Lung (tissue), 16 donors: ENCODE data around the gene ATP6V1E1. TPM values are rescaled to one million over a fixed set of nuclear protein-coding genes. Genes with fewer than 3 reads are reported as not detected.
A peak's percentile ranks its signal among the peaks of the same experiment; 100 is the strongest.

Source experiments
- ATAC-seq: fragments of 200-7000 bp; cut with Tn5 transposase; one replicate; pipeline ENCODE4 v1.9.1; 2020; ENCODE audit warnings: moderate number of reproducible peaks; ENCODE audit not compliant: insufficient read depth, low FRiP score
- DNase-seq, 3 donors: peaks; one replicate each; pipeline ENCODE4 v3.0.0-alpha.2; 2013 to 2017
- H3K27ac ChIP-seq, 2 donors: one replicate each; pipeline ENCODE4 v1.5.1; 2013; ENCODE audit warnings: mild to moderate bottlenecking in 2 of 2, moderate library complexity in 2 of 2, control low read depth in 1 of 2, inconsistent platforms in 1 of 2, low read depth in 1 of 2, low read length in 1 of 2
- H3K27me3 ChIP-seq, 3 donors: one replicate each; pipeline ENCODE4 v1.5.1; 2013; ENCODE audit warnings: low read length in 2 of 3; ENCODE audit not compliant: control insufficient read depth in 3 of 3, insufficient read depth in 3 of 3
- H3K36me3 ChIP-seq, 4 donors: one replicate each; pipeline ENCODE4 v1.5.1; 2013; ENCODE audit warnings: low read length in 4 of 4, mild to moderate bottlenecking in 1 of 4, moderate library complexity in 1 of 4; ENCODE audit not compliant: control insufficient read depth in 4 of 4, insufficient read depth in 4 of 4
- H3K4me1 ChIP-seq, 5 donors: one replicate each; pipeline ENCODE4 v1.5.1; 2013; ENCODE audit warnings: low read length in 5 of 5, mild to moderate bottlenecking in 2 of 5, moderate library complexity in 1 of 5; ENCODE audit not compliant: control insufficient read depth in 5 of 5, insufficient read depth in 5 of 5
- H3K4me3 ChIP-seq: one replicate; pipeline ENCODE4 v1.5.1; 2013; ENCODE audit warnings: mild to moderate bottlenecking, control low read depth, moderate library complexity
- H3K9ac ChIP-seq, 2 donors: one replicate each; pipeline ENCODE4 v1.5.1; 2013; ENCODE audit warnings: low read length in 2 of 2, control low read depth in 1 of 2; ENCODE audit not compliant: insufficient read depth in 1 of 2
- H3K9me3 ChIP-seq, 4 donors: one replicate each; pipeline ENCODE4 v1.5.1; 2013; ENCODE audit warnings: low read length in 3 of 4, mild to moderate bottlenecking in 1 of 4, moderate library complexity in 1 of 4; ENCODE audit not compliant: control insufficient read depth in 4 of 4, insufficient read depth in 3 of 4
- WGBS, 2 donors: extraction: QIAGEN DNeasy Blood & Tissue Kit; methylation state at CpG; one replicate each; pipeline ENCODE4 v1.1.7; 2013; 5-methylcytosine and 5-hydroxymethylcytosine counted together
- long read RNA-seq, 5 donors: transcript quantifications; one replicate each; lab custom pipeline, GENCODE V29; 2026
- polyA plus RNA-seq, 2 donors: library from polyadenylated mRNA; stranded (reverse); fragments of 200-250 nt; gene quantifications; one replicate each; pipeline ENCODE4 v1.2.1, GENCODE V29; 2013
- total RNA-seq, 2 donors: library from RNA; depleted of rRNA in 1 of 2; stranded (reverse); fragments of >200 nt in 1 of 2; gene quantifications; one replicate each; pipeline ENCODE4 v1.2.1, GENCODE V29; 2014 to 2021
- TF ChIP-seq, protein P1 (sequence below): IDR thresholded peaks from 2 replicates; pipeline ENCODE4 v1.5.1; 2012; ENCODE audit warnings: mild to moderate bottlenecking; ENCODE audit errors: control extremely low read depth, extremely low read depth
- donor health status: control.
- donor health status: control.
- donor health status: Bipolar disorder and iron deficiency.
- donor health status: healthy.
- donor health status: DM: yes; HTN: yes; CAD: no.

Gene ATP6V1E1
- 100 to 1,000 TPM; 120 to 128 TPM for total RNA-seq
- 100 to 1,000 TPM; 109 to 199 TPM for polyA plus RNA-seq
- long read RNA-seq, donor 1, transcript ATP6V1E1-201 (9 exons, 1,402 nt), result major isoform, 27 of 33 reads
- long read RNA-seq, donor 1, partial matches to known transcripts, result 0 of 33 reads
- long read RNA-seq, donor 1, other reads (novel, unspliced or antisense), result 0 of 33 reads
- long read RNA-seq, donor 2, transcript ATP6V1E1-201 (9 exons, 1,402 nt), result major isoform, 5 of 8 reads
- long read RNA-seq, donor 2, partial matches to known transcripts, result 0 of 8 reads
- long read RNA-seq, donor 2, other reads (novel, unspliced or antisense), result 0 of 8 reads
- long read RNA-seq, donor 3, transcript ATP6V1E1-201 (9 exons, 1,402 nt), result major isoform, 10 of 18 reads
- long read RNA-seq, donor 3, partial matches to known transcripts, result 0 of 18 reads
- long read RNA-seq, donor 3, other reads (novel, unspliced or antisense), result 0 of 18 reads
- long read RNA-seq, donor 4, transcript ATP6V1E1-201 (9 exons, 1,402 nt), result major isoform, 9 of 12 reads
- long read RNA-seq, donor 4, partial matches to known transcripts, result 0 of 12 reads
- long read RNA-seq, donor 4, other reads (novel, unspliced or antisense), result 0 of 12 reads
- long read RNA-seq, donor 5, transcript ATP6V1E1-201 (9 exons, 1,402 nt), result major isoform, 23 of 35 reads
- long read RNA-seq, donor 5, transcript ATP6V1E1-205 (3 exons, 558 nt), result minor isoform, 5 of 35 reads
- long read RNA-seq, donor 5, partial matches to known transcripts, result 0 of 35 reads
- long read RNA-seq, donor 5, other reads (novel, unspliced or antisense), result 0 of 35 reads

DNA sequence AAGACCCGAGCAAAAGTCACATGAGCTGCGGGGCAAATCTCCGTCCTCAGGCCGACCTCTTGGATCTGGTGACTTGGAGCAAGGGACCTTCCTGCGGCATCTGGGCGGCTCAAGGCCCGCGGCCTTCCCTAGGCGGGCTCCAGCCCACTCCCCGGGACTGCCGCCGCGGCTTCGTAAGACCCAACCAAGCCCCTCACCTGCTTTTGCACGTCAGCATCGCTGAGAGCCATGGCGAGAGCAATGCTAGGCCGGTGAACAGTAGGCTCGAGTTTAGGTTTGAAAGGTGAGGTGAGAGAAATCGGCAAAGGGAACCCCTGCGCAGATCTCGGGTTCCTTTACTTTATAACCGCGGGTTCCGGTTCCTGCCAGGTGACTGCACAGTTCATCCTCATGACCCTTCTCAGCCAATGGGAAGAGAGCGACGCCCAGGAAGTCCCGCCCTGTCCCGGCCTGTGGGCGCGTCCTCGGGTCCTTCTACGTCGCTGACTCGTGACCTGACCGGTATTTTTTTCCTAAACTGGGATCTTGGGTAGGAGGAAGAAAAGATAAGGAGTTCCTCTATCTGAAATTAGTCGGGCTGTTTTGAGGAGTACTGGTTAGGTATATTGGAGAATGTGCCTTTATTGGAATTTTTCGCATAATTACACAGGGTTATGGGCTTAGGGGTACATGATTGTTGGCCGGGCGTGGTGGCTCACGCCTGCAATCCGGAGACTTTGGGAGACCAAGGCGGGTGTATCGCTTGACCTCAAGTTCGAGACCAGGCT is at the start of gene ATP6V1E1:
Gene ATP6V1E1 (minus strand): TSS at position 344 of the 767 bp plus-strand sequence. CDS start 114 bp downstream, at position 230.
- peaks cover 0 to 9% (median 5%) of the 10 kb centered on the region in 5 donors for H3K4me1 ChIP-seq
- H3K27me3 ChIP-seq, result no peaks in the 10 kb centered on the region
- 0% methylated on average over 45 of the region's 45 CpGs for WGBS, 2 donors
- no peaks in the 10 kb centered on the region for H3K9me3 ChIP-seq
- H3K36me3 ChIP-seq, result peaks cover 0 to 7% (median 4%) of the 10 kb centered on the region in 4 donors
- TF ChIP-seq, protein P1, sequence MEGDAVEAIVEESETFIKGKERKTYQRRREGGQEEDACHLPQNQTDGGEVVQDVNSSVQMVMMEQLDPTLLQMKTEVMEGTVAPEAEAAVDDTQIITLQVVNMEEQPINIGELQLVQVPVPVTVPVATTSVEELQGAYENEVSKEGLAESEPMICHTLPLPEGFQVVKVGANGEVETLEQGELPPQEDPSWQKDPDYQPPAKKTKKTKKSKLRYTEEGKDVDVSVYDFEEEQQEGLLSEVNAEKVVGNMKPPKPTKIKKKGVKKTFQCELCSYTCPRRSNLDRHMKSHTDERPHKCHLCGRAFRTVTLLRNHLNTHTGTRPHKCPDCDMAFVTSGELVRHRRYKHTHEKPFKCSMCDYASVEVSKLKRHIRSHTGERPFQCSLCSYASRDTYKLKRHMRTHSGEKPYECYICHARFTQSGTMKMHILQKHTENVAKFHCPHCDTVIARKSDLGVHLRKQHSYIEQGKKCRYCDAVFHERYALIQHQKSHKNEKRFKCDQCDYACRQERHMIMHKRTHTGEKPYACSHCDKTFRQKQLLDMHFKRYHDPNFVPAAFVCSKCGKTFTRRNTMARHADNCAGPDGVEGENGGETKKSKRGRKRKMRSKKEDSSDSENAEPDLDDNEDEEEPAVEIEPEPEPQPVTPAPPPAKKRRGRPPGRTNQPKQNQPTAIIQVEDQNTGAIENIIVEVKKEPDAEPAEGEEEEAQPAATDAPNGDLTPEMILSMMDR, result no peak
- peak within 1 kb of the TSS; percentile 100 for H3K4me3 ChIP-seq
- peak within 1 kb of the TSS; percentile 89 to 97 for H3K9ac ChIP-seq
- peak within 1 kb of the TSS; percentile 98 to 99 for H3K27ac ChIP-seq
- peak; percentile 97 to 98 (median 98) for DNase-seq
- ATAC-seq, result peak; percentile 100

DNA sequence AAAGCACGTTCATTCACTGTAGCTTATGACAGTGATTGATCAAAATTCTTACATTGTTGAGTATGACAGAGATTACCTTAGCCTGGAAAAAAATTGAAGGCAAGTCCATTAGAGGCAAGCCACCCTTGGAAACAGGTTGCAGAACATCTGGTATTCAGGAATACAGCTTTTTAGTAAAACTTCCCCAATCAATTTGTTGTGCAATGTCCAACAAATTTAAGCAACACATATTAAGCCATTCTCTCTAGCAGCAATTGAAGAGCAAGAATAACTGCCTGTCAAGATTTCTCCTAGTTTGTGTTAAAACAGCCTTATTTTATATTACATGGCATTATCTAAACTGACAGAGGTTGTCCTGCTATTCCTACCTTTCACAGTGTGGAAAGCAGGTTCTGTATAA is 47.0 kb upstream of the ATP6V1E1 start:
- TF ChIP-seq, protein P1, result no peak
- peaks cover 0 to 4% (median 0%) of the 10 kb centered on the region in 4 donors for H3K36me3 ChIP-seq
- H3K9ac ChIP-seq, result no peak overlapping the region
- H3K4me3 ChIP-seq, result no peak overlapping the region
- peaks cover 0 to 10% (median 0%) of the 10 kb centered on the region in 5 donors for H3K4me1 ChIP-seq
- H3K27ac ChIP-seq, result no peak overlapping the region
- H3K9me3 ChIP-seq, result no peaks in the 10 kb centered on the region
- DNase-seq, result no peak
- H3K27me3 ChIP-seq, result no peaks in the 10 kb centered on the region
- no peak for ATAC-seq
- WGBS, 2 donors, result 31 to 66% methylated on average over 1 of the region's 1 CpG

DNA sequence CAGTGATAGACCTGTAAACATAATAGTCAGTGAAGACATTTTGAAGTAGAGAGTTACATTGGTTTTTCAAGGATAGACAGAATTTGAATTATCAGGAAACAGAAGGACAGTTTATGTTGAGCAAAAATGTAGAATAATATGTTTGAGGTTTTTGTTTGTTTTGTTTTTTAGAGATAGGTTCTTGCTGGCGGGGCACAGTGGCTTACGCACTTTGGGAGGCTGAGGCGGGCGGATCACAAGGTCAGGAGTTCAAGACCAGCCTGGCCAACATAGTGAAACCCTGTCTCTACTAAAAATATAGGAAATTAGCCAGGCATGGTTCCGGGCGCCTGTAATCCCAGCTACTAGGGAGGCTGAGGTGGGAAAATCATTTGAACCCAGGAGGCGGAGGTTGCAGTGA is 45.6 kb upstream of the ATP6V1E1 start:
- ATAC-seq, result no peak
- H3K9me3 ChIP-seq, result no peaks in the 10 kb centered on the region
- H3K4me1 ChIP-seq, result peaks cover 0 to 10% (median 0%) of the 10 kb centered on the region in 5 donors
- no peak overlapping the region for H3K9ac ChIP-seq
- H3K36me3 ChIP-seq, result peaks cover 0 to 5% (median 4%) of the 10 kb centered on the region in 4 donors
- TF ChIP-seq, protein P1, result no peak
- 88 to 95% methylated on average over 7 of the region's 7 CpGs for WGBS, 2 donors
- no peaks in the 10 kb centered on the region for H3K27me3 ChIP-seq
- no peak overlapping the region for H3K27ac ChIP-seq
- DNase-seq, result no peak
- no peak overlapping the region for H3K4me3 ChIP-seq
